Medulla oblongata (tissue), 1 donor: ENCODE measurements around the gene TYROBP.
"Not testable (repeated sequence)": the region's sequence is repeated elsewhere in the genome, so short reads cannot be mapped to it uniquely, and the experiment has no call there.

ENCODE experiments used
- DNase-seq: peaks from one replicate; pipeline ENCODE4 v3.0.0-alpha.2; 2015; ENCODE audit errors: extremely low spot score

Gene TYROBP

DNA sequence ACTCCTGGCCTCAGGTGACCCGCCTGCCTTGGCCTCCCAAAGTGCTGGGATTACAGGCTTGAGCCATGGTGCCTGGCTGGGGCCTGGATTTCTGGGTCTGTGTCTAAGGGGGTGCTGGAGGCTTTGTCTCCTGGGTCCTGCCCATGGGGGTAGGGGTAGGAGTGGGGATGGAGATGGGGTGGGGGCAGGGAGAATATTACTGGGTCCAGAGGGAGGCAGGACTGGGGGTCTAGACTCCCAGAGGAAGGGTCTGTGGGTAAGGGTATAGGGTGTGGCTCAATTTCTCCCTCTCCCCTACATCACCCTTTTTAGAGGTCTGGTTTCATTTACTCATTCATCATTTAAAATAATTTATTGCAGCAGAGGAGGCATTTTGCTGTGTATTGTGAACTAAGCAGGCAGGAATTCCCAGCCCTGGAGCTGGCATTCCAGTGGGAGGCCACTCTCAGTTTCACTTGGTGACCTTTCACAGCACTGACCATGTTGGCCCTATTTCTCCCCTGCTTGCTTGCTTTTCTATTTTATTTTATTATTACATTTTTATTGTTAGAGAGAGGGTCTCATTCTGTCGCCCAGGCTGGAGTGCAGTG lies 6.9 kb downstream of the TYROBP start:
- DNase-seq, result no peak

GRCh38 chr19:35899547-35900214 lies 8.4 kb downstream of the TYROBP start:
- DNase-seq, result peak; percentile 73

DNA sequence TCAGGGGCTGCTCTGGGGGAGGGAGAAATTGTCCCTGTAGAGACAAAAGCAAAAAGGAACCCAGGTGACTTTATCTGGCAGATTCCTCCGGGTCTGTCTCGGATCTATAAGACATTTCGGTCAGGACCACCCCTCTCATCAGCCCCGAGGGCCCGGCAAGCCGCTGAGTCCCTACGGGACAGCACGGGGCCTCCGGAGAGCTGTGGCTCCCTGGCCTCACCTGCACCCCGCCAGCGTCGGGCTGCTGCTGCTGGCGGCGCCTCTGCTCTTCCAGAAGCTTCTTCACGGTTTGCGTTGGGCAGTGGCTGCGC lies 9.6 kb downstream of the TYROBP start:
- DNase-seq, result no peak

- no peak for DNase-seq
Measured at GRCh38 chr19:35897706-35898451, 10.2 kb downstream of the TYROBP start.

DNA sequence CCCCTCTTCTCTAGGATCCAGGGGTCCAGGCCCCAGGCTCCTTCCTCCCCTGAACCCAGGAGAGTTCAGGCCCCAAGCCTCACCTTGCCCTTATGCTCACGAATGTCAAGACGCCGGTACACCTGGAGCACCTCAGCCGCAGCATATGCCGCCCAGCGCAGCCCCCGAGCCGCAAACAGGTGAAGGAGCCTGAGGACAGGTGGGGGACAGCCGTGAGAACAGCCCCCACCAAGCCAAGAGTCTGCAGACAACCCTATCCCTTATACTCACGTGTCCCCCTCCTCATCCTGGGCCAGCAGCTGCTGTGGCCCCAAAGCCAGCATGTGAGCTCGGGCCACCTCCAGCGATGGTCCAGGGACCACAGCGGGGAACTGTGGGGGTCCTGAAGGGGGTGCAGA lies 11.5 kb downstream of the TYROBP start:
- DNase-seq, result no peak

- DNase-seq, result no peak
Measured at GRCh38 chr19:35895911-35896642, 12.0 kb downstream of the TYROBP start.

DNA sequence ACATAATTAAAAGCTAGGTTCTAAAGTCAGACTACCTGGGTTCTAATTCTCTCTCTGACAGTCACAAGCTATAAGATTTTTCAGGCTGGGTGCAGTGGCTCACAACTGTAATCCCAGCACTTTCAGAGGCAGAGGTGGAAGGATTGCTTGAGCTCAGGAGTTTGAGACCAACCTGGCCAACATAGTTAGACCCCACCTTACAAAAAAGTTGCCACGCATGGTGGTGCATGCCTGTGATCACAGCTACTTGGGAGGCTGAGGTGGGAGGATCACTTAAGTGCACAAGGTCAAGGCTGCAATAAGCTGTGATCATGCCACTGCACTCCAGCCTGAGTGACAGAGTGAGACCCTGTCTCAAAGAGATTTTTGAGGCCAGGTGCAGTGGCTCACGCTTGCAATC lies 13.8 kb downstream of the TYROBP start:
- DNase-seq, result no peak

DNA sequence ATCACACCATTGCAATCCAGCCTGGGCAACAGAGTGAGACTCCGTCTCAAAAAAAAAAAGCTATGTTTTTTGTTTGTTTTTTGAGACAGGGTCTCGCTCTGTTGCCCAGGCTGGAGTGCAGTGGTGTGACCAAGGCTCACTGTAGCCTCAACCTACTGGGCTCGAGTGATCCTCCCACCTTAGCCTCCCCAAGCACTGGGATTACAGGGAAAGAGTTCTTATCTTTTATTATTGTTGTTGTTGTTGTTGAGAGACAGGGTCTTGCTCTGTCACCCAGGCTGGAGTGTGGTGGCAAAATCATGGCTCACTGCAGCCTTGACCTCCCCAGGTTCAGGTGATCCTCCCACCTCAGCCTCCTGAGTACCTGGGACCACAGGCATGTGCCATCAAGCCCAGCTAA lies 16.3 kb downstream of the TYROBP start:
- DNase-seq, result not testable (repeated sequence)

- no peak for DNase-seq
Measured at GRCh38 chr19:35890113-35890650, 17.9 kb downstream of the TYROBP start.

DNA sequence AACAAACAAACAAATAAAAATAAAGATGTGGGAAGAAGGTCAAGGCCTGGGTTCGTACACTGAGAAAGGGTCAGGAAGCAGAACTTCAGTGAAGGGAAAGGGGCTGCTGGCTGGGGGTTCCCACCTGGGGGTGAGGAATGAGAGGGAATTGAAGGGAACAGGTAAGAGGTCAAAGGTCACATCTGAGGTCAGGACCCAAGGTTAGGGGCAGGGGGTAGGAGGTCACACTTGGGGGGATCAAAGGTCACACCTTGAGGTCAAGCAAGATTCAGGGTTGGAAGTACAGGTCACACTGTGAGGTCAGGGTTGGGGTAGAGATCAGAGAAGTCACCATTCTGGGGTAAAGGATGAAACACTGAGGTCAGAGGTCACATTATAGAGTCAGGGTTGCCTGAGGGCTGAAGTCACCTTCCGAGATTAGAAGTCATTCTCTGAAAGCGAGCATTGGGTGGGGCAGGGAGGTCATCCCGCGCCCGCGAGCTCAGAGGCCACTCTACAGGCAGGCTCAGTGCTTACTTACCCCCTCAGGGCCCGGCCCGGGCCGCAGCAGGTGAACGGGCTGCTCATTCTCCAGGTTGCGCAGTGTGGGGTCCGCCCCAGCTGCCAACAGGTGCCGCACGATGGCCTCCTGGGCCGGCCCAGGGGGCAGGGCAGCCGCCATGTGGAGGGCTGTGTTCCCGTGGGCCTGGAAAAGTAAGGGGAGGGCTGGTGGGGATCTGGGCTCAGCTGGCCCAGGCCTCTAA lies 18.6 kb downstream of the TYROBP start:
- DNase-seq, result no peak

GRCh38 chr19:35888398-35888797 lies 19.7 kb downstream of the TYROBP start:
- DNase-seq, result no peak

- DNase-seq, result no peak
Measured at GRCh38 chr19:35887197-35887596, 20.9 kb downstream of the TYROBP start.

DNA sequence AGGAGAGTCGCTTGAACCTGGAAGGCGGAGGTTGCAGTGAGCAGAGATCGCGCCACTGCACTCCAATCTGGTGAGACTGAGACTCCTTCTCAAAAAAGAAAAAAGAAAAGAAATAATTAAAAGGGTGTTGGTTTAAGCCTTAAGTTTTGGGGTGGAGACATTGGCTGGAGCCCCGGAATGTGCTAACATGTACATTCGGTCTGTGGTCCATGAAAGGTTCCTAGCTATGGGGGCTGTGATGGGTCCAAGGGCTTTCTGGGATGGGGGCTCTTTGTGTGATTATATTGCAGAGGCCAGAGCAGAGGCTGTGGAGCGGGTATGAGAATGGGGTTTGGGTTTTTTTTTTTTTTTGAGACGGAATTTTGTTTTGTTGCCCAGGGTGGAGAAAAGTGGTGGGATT lies 22.2 kb downstream of the TYROBP start:
- DNase-seq, result no peak

- DNase-seq, result no peak
Measured at GRCh38 chr19:35885225-35885738, 22.8 kb downstream of the TYROBP start.

DNA sequence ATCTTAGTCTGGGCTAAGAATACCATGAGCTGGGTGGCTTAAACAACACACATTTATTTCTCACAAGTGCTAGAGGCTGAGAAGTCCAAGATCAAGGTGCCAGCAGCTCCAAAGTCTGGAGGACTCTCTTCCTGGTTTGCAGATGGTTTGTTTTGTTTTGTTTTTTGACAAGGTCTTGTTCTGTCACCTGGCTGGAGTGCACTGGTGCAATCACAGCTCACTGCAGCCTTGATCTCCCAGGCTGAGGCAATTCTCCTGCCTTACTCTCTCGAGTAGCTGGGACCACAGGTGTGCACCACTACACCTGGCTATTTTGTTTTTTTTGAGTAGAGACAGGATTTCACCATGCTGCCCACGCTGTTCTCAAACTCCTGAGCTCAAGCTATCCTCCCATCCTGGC lies 24.2 kb downstream of the TYROBP start:
- DNase-seq, result no peak

DNA sequence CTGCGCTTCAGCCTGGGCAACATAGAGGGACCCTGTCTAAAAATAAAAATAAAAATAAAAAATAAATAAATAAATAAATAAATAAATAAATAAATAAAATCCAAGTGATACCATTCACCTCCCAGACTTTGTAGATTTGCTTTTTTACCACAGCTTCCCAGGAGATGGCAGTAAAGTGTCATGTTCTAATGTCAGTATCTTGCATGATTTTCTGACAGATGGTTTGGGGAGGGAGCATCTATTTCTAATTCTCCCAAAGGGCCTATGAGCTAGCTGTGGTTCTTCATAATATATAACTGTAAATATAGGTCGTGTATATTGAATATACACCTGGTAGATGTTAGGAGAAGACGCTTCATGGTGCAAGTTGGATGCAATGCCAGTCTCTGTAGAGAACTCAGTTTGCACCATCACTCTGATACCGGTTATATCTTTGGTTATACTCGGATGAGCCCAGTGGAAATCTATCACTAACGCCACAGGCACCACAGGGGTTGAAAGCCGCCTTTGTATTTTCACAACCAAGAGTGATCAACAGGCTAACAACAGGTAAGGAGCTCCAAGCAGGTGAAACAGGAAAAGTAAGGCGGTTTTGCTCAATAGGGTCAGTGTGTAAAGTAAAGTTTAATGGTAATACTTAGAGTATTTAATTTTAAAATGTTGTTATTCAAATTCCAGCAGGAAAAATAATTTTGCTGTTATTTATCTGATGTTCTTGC lies 25.8 kb downstream of the TYROBP start:
- peak; percentile 94 for DNase-seq

DNA sequence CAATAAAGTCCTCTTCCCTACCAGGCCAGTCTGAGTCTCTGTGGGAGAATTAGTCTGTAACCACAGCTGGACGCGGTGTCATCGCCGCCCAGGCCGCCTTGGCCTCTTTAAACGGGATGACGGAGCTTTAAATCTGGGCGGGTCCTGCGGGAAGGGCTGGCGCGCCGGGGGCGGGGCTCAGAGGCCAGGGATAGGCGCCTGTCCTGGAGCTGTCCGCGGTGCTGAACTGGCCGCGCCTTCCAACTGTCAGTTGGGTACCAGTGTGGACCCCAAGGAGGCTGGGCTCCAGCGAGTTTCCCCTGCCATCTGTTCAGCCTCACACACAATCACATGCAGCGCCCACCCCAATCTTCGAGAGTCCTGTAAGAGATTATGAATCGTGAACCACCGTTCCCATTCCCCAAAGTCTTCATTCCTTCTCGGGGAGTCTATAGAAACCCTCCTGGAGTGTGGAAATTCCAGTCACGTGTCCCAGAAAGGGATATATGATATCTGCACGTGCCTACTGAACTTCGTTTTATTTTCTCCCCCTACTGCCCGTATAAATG lies 28.3 kb downstream of the TYROBP start:
- DNase-seq, result peak; percentile 79

- no peak for DNase-seq
Measured at GRCh38 chr19:35879068-35879467, 29.0 kb downstream of the TYROBP start.

- no peak for DNase-seq
Measured at GRCh38 chr19:35874392-35874930, 33.6 kb downstream of the TYROBP start.

- DNase-seq, result no peak
Measured at GRCh38 chr19:35872180-35872579, 35.9 kb downstream of the TYROBP start.
